ENCODE measurements around the gene JMJD6. TPM values are rescaled to one million over a fixed set of nuclear protein-coding genes. Genes with fewer than 3 reads are reported as not detected.
A peak's percentile ranks its signal among the peaks of the same experiment; 100 is the strongest.

Gene JMJD6
- total RNA-seq, 4 donors from 2014 or later, result 29.7 to 42.9 (median 41.7) TPM

DNA sequence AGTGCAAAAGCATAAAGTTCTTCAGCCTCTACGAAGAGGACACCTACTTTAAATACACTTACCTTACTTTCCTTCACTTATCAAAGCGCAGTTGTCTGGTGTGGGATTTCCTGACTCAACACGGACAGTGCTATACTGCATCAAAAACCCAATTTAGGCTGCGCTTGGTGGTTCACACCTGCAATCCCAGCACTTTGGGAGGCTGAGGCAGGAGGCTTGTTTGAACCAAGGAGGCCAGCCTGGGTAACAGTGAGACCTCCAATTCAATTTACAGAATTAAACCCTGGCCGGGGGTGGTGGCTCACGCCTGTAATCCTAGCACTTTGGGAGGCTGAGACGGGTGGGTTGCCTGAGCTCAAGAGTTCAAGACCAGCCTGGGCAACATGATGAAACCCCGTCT lies 4.1 kb downstream of the JMJD6 start:
- TF ChIP-seq POLR2A (IDR thresholded peaks at IDR 0.05), result no peak
- TF ChIP-seq, protein P1, sequence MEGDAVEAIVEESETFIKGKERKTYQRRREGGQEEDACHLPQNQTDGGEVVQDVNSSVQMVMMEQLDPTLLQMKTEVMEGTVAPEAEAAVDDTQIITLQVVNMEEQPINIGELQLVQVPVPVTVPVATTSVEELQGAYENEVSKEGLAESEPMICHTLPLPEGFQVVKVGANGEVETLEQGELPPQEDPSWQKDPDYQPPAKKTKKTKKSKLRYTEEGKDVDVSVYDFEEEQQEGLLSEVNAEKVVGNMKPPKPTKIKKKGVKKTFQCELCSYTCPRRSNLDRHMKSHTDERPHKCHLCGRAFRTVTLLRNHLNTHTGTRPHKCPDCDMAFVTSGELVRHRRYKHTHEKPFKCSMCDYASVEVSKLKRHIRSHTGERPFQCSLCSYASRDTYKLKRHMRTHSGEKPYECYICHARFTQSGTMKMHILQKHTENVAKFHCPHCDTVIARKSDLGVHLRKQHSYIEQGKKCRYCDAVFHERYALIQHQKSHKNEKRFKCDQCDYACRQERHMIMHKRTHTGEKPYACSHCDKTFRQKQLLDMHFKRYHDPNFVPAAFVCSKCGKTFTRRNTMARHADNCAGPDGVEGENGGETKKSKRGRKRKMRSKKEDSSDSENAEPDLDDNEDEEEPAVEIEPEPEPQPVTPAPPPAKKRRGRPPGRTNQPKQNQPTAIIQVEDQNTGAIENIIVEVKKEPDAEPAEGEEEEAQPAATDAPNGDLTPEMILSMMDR (IDR thresholded peaks at IDR 0.05 in 4 of 5, conservative IDR thresholded peaks at IDR 0.05 in 1 of 5), result no peak
- Histone ChIP-seq H3K27ac (peak overlapping the region in 1 of 4 donors; percentile 2), H3K4me3 (no peak overlapping the region), H3K9me3 (no peaks in the 10 kb centered on the region), H3K27me3 (no peaks in the 10 kb centered on the region), H3K36me3 (peaks cover 1 to 75% of the 10 kb centered on the region in 2 donors), H3K4me1 (peaks cover 15 to 20% of the 10 kb centered on the region in 2 donors)
- DNase-seq, result no peak
- intact Hi-C loops (cut with DNase I; ENCODE audit: low total_unique reads), result loop anchor here (10.0 kb wide), 1 partner anchor 937 kb away; the partner anchor contains the start of gene UNK
- no peak for ATAC-seq
- in situ Hi-C loops (cut with MboI; ENCODE audit: low sequenced_read_pairs in 4 of 4), result loop anchor here in 1 of 4 donors (25.0 kb wide), 1 partner anchor 160 kb away; a partner anchor contains a TSS

DNA sequence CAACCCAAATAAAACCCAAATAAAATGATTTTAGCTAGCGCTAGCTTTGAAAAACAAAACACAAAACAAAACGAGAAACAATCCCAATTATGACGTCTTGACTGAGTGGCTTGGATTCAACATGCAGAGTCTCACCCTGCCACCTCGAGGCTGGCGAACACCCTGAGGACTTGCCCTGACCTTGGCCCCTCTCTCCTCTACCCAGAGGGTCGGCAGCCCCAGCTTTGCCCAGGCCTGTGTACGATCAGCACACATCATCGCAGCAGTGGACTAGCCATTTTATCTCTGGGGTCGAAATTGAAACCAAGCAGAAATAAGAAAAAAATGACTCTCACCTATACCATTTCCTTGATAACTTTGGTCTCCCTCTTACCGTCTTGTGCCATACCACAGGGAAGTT lies 4.9 kb downstream of the JMJD6 start:
- Histone ChIP-seq H3K27ac (no peak overlapping the region), H3K27me3 (no peaks in the 10 kb centered on the region), H3K4me3 (no peak overlapping the region), H3K4me1 (peaks cover 17 to 27% of the 10 kb centered on the region in 2 donors), H3K36me3 (peaks cover 5 to 83% of the 10 kb centered on the region in 2 donors), H3K9me3 (no peaks in the 10 kb centered on the region)
- in situ Hi-C loops (cut with MboI; ENCODE audit: low sequenced_read_pairs in 4 of 4), result loop anchor here in 1 of 4 donors (25.0 kb wide), 1 partner anchor 159 kb away; a partner anchor contains a TSS
- TF ChIP-seq, protein P1 (IDR thresholded peaks at IDR 0.05 in 4 of 5, conservative IDR thresholded peaks at IDR 0.05 in 1 of 5), result no peak
- TF ChIP-seq POLR2A (IDR thresholded peaks at IDR 0.05), result no peak
- intact Hi-C loops (cut with DNase I; ENCODE audit: low total_unique reads), result loop anchor here (10.0 kb wide), 1 partner anchor 937 kb away; the partner anchor contains the start of gene UNK
- ATAC-seq (no peak), DNase-seq (no peak)

DNA sequence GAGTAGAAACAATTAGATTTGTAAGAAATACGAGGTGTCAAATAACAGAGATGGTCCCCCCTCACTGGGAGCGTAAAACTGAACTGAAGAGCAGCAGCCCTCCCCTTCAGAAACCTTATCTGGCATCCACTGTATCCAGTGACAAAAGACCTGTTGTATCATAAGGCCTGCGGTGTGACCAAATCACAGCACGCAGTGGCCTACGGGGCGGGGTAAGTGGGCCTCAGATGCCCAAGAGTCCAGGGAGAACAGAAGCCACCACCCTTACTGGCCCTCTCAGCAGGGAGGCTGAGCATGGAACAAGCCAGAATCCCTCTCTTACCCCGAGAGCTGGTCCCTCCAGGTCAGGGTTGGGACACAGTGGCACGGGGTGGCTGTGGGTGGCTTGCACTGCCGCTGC lies 5.5 kb downstream of the JMJD6 start:
- H3K4me3 ChIP-seq, result no peak overlapping the region
- H3K36me3 ChIP-seq, result peaks cover 5 to 87% of the 10 kb centered on the region in 2 donors
- in situ Hi-C loops (cut with MboI; ENCODE audit: low sequenced_read_pairs in 4 of 4), result loop anchor here in 1 of 4 donors (25.0 kb wide), 1 partner anchor 159 kb away; a partner anchor contains a TSS
- ATAC-seq, result no peak
- H3K27me3 ChIP-seq, result no peaks in the 10 kb centered on the region
- no peak for DNase-seq
- H3K27ac ChIP-seq, result no peak overlapping the region
- TF ChIP-seq, protein P1 (IDR thresholded peaks at IDR 0.05 in 4 of 5, conservative IDR thresholded peaks at IDR 0.05 in 1 of 5), result no peak
- TF ChIP-seq POLR2A (IDR thresholded peaks at IDR 0.05), result no peak
- H3K4me1 ChIP-seq, result peaks cover 19 to 28% of the 10 kb centered on the region in 2 donors
- no peaks in the 10 kb centered on the region for H3K9me3 ChIP-seq
- intact Hi-C loops (cut with DNase I; ENCODE audit: low total_unique reads), result loop anchor here (10.0 kb wide), 1 partner anchor 936 kb away; the partner anchor contains the start of gene UNK

DNA sequence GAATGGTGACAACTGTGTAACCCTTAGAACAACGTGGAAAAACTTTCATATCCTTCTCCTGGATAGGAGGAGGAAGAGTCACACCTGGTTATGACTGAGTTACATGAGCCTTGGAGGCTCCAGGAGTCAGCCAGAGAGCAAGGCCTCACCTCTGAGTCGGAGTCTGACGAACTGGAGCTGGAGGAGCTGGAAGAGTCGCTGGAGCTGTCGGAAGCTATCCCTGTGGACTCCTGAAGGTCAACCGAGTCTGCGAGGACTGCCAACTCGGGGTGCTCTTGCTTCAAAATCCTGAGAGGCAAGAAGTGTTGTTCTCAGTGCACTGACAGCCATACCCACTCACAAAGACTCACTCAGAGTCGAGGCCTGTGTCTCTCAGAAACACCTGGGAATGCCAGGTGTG lies 6.2 kb downstream of the JMJD6 start:
- in situ Hi-C loops (cut with MboI; ENCODE audit: low sequenced_read_pairs in 4 of 4), result loop anchor here in 1 of 4 donors (25.0 kb wide), 1 partner anchor 158 kb away; a partner anchor contains a TSS
- DNase-seq (no peak), ATAC-seq (no peak)

More for the DNA sequence above, 6.2 kb downstream of the JMJD6 start:
- H3K27ac ChIP-seq, result no peak overlapping the region
- H3K36me3 ChIP-seq, result peaks cover 5 to 94% of the 10 kb centered on the region in 2 donors
- intact Hi-C loops (cut with DNase I; ENCODE audit: low total_unique reads), result loop anchor here (10.0 kb wide), 1 partner anchor 935 kb away; the partner anchor contains the start of gene UNK
- TF ChIP-seq, protein P1 (IDR thresholded peaks at IDR 0.05 in 4 of 5, conservative IDR thresholded peaks at IDR 0.05 in 1 of 5), result no peak
- no peak for TF ChIP-seq POLR2A (IDR thresholded peaks at IDR 0.05)
- H3K4me3 ChIP-seq, result no peak overlapping the region
- H3K4me1 ChIP-seq, result peaks cover 22 to 28% of the 10 kb centered on the region in 2 donors
- H3K27me3 ChIP-seq, result no peaks in the 10 kb centered on the region
- H3K9me3 ChIP-seq, result no peaks in the 10 kb centered on the region
